ENCODE results near the gene MUSK.

- TF ChIP-seq CTCF (IDR thresholded peaks at IDR 0.05), result no peak
- TF ChIP-seq POLR2AphosphoS5 (IDR thresholded peaks at IDR 0.05), result no peak
Observed at GRCh38 chr9:110782701-110783100, 114.1 kb downstream of the MUSK start.
